Glomerular visceral epithelial cell (primary cell): ENCODE measurements around the gene SYCP2.

Experiments used
- DNase-seq: peaks from one replicate; pipeline ENCODE4 v3.0.0-alpha.2; 2016; ENCODE audit errors: extremely low spot score

The SYCP2 gene

GRCh38 chr20:59822291-59823029 lies 111.0 kb downstream of the SYCP2 start:
- DNase-seq, result no peak

- no peak for DNase-seq
Observed at GRCh38 chr20:59821788-59822187, 111.6 kb downstream of the SYCP2 start.

GRCh38 chr20:59821201-59821600 lies 112.2 kb downstream of the SYCP2 start:
- no peak for DNase-seq

- no peak for DNase-seq
Observed at GRCh38 chr20:59820204-59821041, 113.0 kb downstream of the SYCP2 start.

- DNase-seq, result no peak
Observed at GRCh38 chr20:59819496-59820203, 113.8 kb downstream of the SYCP2 start.

GRCh38 chr20:59818911-59819310 lies 114.5 kb downstream of the SYCP2 start:
- DNase-seq, result no peak

- no peak for DNase-seq
Observed at GRCh38 chr20:59817846-59818615, 115.4 kb downstream of the SYCP2 start.

GRCh38 chr20:59817406-59817805 lies 116.0 kb downstream of the SYCP2 start:
- no peak for DNase-seq

- DNase-seq, result no peak
Observed at GRCh38 chr20:59816146-59816738, 117.2 kb downstream of the SYCP2 start.

- no peak for DNase-seq
Observed at GRCh38 chr20:59814840-59815340, 118.5 kb downstream of the SYCP2 start.

- DNase-seq, result no peak
Observed at GRCh38 chr20:59813948-59814839, 119.2 kb downstream of the SYCP2 start.
